IMR-90 (cell line): ENCODE measurements around the gene TM4SF5. TPM values are rescaled to one million over a fixed set of nuclear protein-coding genes. Genes with fewer than 3 reads are reported as not detected.

Source experiments
- ATAC-seq: fragments of 200-7000 bp; cut with Tn5 transposase; 2 replicates; pipeline ENCODE4 v1.9.1; 2020; ENCODE audit warnings: low read depth, mild to moderate bottlenecking, moderate library complexity
- BruUV-seq: library from RNA; stranded (reverse); fragments of 400-500 nt; replicated peaks from 2 replicates; lab custom pipeline; 2021; lab: Mats Ljungman, UMichigan
- CTCF ChIA-PET: fragments of 300-600 bp; formaldehyde crosslinking; extraction: SDS; loops from one replicate; lab custom pipeline; 2021; ENCODE audit warnings: antibody characterized with exemption; lab: Yijun Ruan, JAX
- POLR2A ChIA-PET: fragments of 300-600 bp; sonication (Branson Sonifier 250); formaldehyde crosslinking; loops from one replicate; lab custom pipeline; 2022; ENCODE audit warnings: antibody characterized with exemption; ENCODE audit not compliant: unreplicated experiment; lab: Charles Lee
- DNase-seq: peaks from one replicate; pipeline ENCODE4 v3.0.0; 2013
- H2AFZ ChIP-seq: replicated peaks from 2 replicates; pipeline ENCODE3; 2013; ENCODE audit warnings: low read length, mild to moderate bottlenecking; ENCODE audit not compliant: poor library complexity
- H2AK5ac ChIP-seq: 2 replicates; pipeline ENCODE4 v1.6.1; 2013; ENCODE audit warnings: low read depth, low read length, inconsistent platforms
- H2AK9ac ChIP-seq: replicated peaks from 2 replicates; pipeline ENCODE3; 2013; ENCODE audit warnings: mild to moderate bottlenecking, low read depth, low read length, moderate library complexity; ENCODE audit not compliant: poor library complexity
- H2BK120ac ChIP-seq: 2 replicates; pipeline ENCODE4 v1.6.1; 2013; ENCODE audit warnings: low read depth, low read length, inconsistent platforms
- H2BK15ac ChIP-seq: 3 replicates; pipeline ENCODE4 v1.6.1; 2013; ENCODE audit warnings: low read depth, low read length, inconsistent platforms
- H2BK20ac ChIP-seq: 2 replicates; pipeline ENCODE4 v1.6.1; 2013; ENCODE audit warnings: low read depth, mild to moderate bottlenecking, inconsistent platforms, low read length, moderate library complexity
- H2BK5ac ChIP-seq: 2 replicates; pipeline ENCODE4 v1.6.1; 2013; ENCODE audit warnings: mild to moderate bottlenecking, low read depth, low read length, inconsistent platforms; ENCODE audit not compliant: poor library complexity, severe bottlenecking
- H3K14ac ChIP-seq: replicated peaks from 2 replicates; pipeline ENCODE4 v1.6.1; 2013; ENCODE audit warnings: low read depth, low read length, inconsistent platforms
- H3K18ac ChIP-seq: 2 replicates; pipeline ENCODE4 v1.6.1; 2013; ENCODE audit warnings: low read depth, low read length, control low read depth
- H3K23ac ChIP-seq: 2 replicates; pipeline ENCODE4 v1.6.1; 2013; ENCODE audit warnings: low read depth, low read length, inconsistent platforms
- H3K27ac ChIP-seq: 2 replicates; pipeline ENCODE4 v1.5.1; 2013; ENCODE audit warnings: mild to moderate bottlenecking, control low read depth, low read length; ENCODE audit not compliant: insufficient read depth
- H3K27me3 ChIP-seq: 2 replicates; pipeline ENCODE4 v1.6.1; 2013; ENCODE audit warnings: low read length; ENCODE audit not compliant: control insufficient read depth, insufficient read depth
- H3K36me3 ChIP-seq: 2 replicates; pipeline ENCODE4 v1.6.1; 2013; ENCODE audit warnings: low read length, mixed read lengths; ENCODE audit not compliant: control insufficient read depth, insufficient read depth
- H3K4ac ChIP-seq: 2 replicates; pipeline ENCODE4 v1.6.1; 2013; ENCODE audit warnings: low read depth, low read length, inconsistent platforms
- H3K4me1 ChIP-seq: 2 replicates; pipeline ENCODE4 v1.6.1; 2013; ENCODE audit warnings: low read length, mixed read lengths; ENCODE audit not compliant: control insufficient read depth, insufficient read depth
- H3K4me2 ChIP-seq: 2 replicates; pipeline ENCODE4 v1.6.1; 2013; ENCODE audit warnings: low read depth, mild to moderate bottlenecking, control low read depth, low read length, moderate library complexity
- H3K4me3 ChIP-seq: 2 replicates; pipeline ENCODE4 v1.5.1; 2013; ENCODE audit warnings: low read depth, mild to moderate bottlenecking, control low read depth, low read length, moderate library complexity; ENCODE audit not compliant: insufficient read depth
- H3K56ac ChIP-seq: 2 replicates; pipeline ENCODE4 v1.6.1; 2013; ENCODE audit warnings: low read length, inconsistent platforms; ENCODE audit not compliant: insufficient read depth; ENCODE audit errors: extremely low read depth
- H3K79me1 ChIP-seq, 2 experiments: 2 replicates each; pipeline ENCODE4 v1.6.1; 2013; ENCODE audit warnings: low read length in 2 of 2, inconsistent platforms in 1 of 2, low read depth in 1 of 2
- H3K9ac ChIP-seq: 2 replicates; pipeline ENCODE4 v1.6.1; 2013; ENCODE audit warnings: low read depth, low read length, control low read depth
- H3K9me1 ChIP-seq: 2 replicates; pipeline ENCODE4 v1.6.1; 2013; ENCODE audit warnings: low read length, inconsistent platforms; ENCODE audit not compliant: insufficient read depth
- H3K9me3 ChIP-seq: 2 replicates; pipeline ENCODE4 v1.6.1; 2013; ENCODE audit warnings: low read length; ENCODE audit not compliant: control insufficient read depth, insufficient read depth
- H4K20me1 ChIP-seq: 2 replicates; pipeline ENCODE4 v1.6.1; 2013; ENCODE audit warnings: low read length, inconsistent platforms; ENCODE audit not compliant: insufficient read depth
- H4K5ac ChIP-seq: 2 replicates; pipeline ENCODE4 v1.6.1; 2013; ENCODE audit warnings: mild to moderate bottlenecking, low read depth, low read length, control low read depth
- H4K8ac ChIP-seq, 2 experiments: 2 replicates each; pipeline ENCODE4 v1.6.1; 2013; ENCODE audit warnings: low read depth in 2 of 2, low read length in 2 of 2, control low read depth in 1 of 2, inconsistent platforms in 1 of 2
- H4K91ac ChIP-seq: 2 replicates; pipeline ENCODE4 v1.6.1; 2013; ENCODE audit warnings: low read depth, low read length, inconsistent platforms; ENCODE audit not compliant: insufficient read depth
- BHLHE40 ChIP-seq: fragments of 150-350 bp; IDR thresholded peaks from 2 replicates; pipeline ENCODE4 v1.6.1; 2016; ENCODE audit warnings: mild to moderate bottlenecking, low read depth, low read length
- FOS ChIP-seq: fragments of 150-350 bp; IDR thresholded peaks from 2 replicates; pipeline ENCODE4 v1.6.1; 2016; ENCODE audit warnings: low read depth, low read length
- WGBS, 2 experiments: methylation state at CpG; one replicate each; pipeline versions ENCODE4 v1.1.5 to v1.1.7; 2013; ENCODE audit warnings: missing lambda C conversion rate in 2 of 2; ENCODE audit not compliant: insufficient read length in 1 of 2; ENCODE audit errors: extremely low coverage in 2 of 2; 5-methylcytosine and 5-hydroxymethylcytosine counted together
- dilution Hi-C: fragments of 300-500 bp; cut with HindIII; formaldehyde crosslinking; loops from one replicate; pipeline ENCODE4 v1.14.3; 2018; ENCODE audit warnings: low sequenced_read_pairs; ENCODE audit not compliant: unreplicated experiment
- in situ Hi-C: fragments of 300-500 bp; cut with MboI; formaldehyde crosslinking; loops from 3 replicates; pipeline ENCODE4 v1.14.3; 2019; ENCODE audit warnings: low sequenced_read_pairs, inconsistent platforms, mixed read lengths
- intact Hi-C: fragments of 100-400 bp; cut with micrococcal nuclease; formaldehyde crosslinking; loops from 2 replicates; pipeline ENCODE4 v1.10.0; 2022
- polyA plus RNA-seq, 3 experiments: library from polyadenylated mRNA; depleted of rRNA; stranded (reverse); fragments of >200 nt; gene quantifications; 2 replicates each; pipeline ENCODE4 v1.2.3, GENCODE V29; 2012; ENCODE audit warnings: low replicate concordance in 1 of 3
- total RNA-seq: library from RNA; depleted of rRNA; stranded (reverse); fragments of >200 nt; gene quantifications from 2 replicates; pipeline ENCODE4 v1.2.3, GENCODE V29; 2012

Gene TM4SF5
- total and polyA plus RNA-seq, 2 of the 4 experiments (the other 2 are of a cell fraction), result not detected

DNA sequence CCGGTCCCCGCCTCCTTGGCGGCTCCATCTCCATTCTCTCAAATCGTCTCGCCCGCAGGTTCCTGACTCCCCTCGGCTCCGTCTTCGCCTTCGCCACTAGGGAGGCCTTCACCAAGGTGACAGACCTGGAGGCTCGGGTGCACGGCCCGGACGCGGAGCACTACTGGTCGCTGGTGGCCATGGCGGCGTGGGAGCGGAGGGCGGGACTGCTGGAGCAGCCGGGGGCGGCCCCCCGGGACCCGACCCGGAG lies 17.9 kb downstream of the TM4SF5 start:
- H3K27ac ChIP-seq, result peak overlapping the region; percentile 53; the same call in 1 of the 2 replicates
- H4K91ac ChIP-seq, result no peak overlapping the region
- peak overlapping the region; percentile 40; the same call in 1 of the 2 replicates for H3K4ac ChIP-seq
- peak overlapping the region; percentile 49 to 81; a peak in 2 of 4 replicates for H4K8ac ChIP-seq
- ATAC-seq (no peak), DNase-seq (no peak)
- dilution Hi-C loops, result no loop called here
- H3K9me3 ChIP-seq, result no peaks in the 10 kb centered on the region
- ChIA-PET POLR2A (no interaction called here), CTCF (interaction anchor here (0.7 to 1.5 kb wide), 5 partner anchors 10 to 106 kb away, joined by 3 to 6 read pairs (median 3); no protein-coding TSS in a partner anchor)
- no peak overlapping the region for H2BK120ac ChIP-seq
- peaks cover 0 to 5% of the 10 kb centered on the region in 2 experiments; a peak in 2 of 4 replicates for H3K79me1 ChIP-seq
- 0% methylated on average over 6 of the region's 25 CpGs; no CpG with 5 or more reads in 1 of the 2 experiments for WGBS, 2 experiments
- TF ChIP-seq BHLHE40 (no peak), FOS (no peak)
- peak overlapping the region; percentile 64 for H3K4me3 ChIP-seq
- H3K4me1 ChIP-seq, result peaks cover 5% of the 10 kb centered on the region; the same call in 1 of the 2 replicates
- peaks cover 4% of the 10 kb centered on the region for H3K9me1 ChIP-seq
- no peak overlapping the region for H2AK5ac ChIP-seq
- no peaks in the 10 kb centered on the region for H4K20me1 ChIP-seq
- BruUV-seq, result no TSS peak
- peak overlapping the region; percentile 99 for H2AFZ ChIP-seq
- H3K36me3 ChIP-seq, result no peaks in the 10 kb centered on the region
- H3K4me2 ChIP-seq, result peak overlapping the region; percentile 78
- H4K5ac ChIP-seq, result 0 out of 2 replicates have a peak overlapping the region, but pooled peaks have one; percentile 31
- H2BK20ac ChIP-seq, result no peak overlapping the region
- no peak overlapping the region for H3K23ac ChIP-seq
- H3K56ac ChIP-seq, result no peak overlapping the region
- peak overlapping the region; percentile 36 for H2BK5ac ChIP-seq
- in situ Hi-C loops, result loop anchor here (5.0 kb wide), 1 partner anchor 93 kb away; no protein-coding TSS in a partner anchor
- peaks cover 18% of the 10 kb centered on the region for H3K27me3 ChIP-seq
- H2BK15ac ChIP-seq, result no peak overlapping the region
- H3K9ac ChIP-seq, result peak overlapping the region; percentile 49
- H3K14ac ChIP-seq, result peak overlapping the region; percentile 32; the same call in 1 of the 2 replicates
- H2AK9ac ChIP-seq, result peak overlapping the region; percentile 87
- intact Hi-C loops, result no loop called here
- H3K18ac ChIP-seq, result no peak overlapping the region
